ENCODE measurements around the gene NALCN.

Gene NALCN

DNA sequence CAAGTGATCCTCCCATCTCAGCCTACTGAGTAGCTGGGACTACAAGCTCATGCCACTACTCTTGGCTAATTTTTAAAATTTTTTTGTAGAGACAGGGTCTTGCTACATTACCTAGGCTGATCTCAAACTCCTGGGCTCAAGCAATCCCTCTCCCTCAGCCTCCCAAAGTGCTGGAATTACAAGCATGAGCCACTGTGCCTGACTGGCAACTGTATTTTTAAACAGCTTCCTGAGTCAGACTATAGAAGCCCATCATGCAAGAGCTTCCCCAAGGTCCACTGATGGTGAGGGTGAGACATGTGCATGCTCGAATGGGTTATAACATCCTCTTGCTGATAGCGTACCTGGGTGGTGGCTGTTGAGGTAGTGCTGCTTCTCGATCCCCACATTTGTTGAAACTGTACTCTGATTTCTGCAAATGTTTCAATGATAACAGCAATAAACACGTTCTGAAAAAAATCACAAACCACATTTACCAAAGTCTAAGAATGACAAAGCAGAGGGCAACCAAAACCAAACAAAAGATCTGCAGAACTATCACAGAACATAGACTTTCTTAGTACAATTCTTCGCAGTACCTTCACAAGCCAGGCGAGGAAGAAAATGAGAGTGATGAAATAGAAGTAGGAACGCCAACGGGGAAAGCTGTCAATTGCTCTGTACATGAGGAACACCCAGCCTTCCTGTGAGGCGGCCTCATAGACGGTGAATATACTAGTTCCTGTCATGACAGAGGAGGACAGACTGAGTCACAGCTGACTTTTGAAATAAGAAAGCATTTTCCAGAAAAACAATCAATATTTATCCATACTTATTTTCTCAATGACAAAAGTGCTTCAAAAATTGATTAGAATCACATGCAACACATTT, 124.4 kb downstream of the NALCN start:
- no peak overlapping the region for H3K4me3 ChIP-seq (ENCODE audit: low read depth, low read length)

DNA sequence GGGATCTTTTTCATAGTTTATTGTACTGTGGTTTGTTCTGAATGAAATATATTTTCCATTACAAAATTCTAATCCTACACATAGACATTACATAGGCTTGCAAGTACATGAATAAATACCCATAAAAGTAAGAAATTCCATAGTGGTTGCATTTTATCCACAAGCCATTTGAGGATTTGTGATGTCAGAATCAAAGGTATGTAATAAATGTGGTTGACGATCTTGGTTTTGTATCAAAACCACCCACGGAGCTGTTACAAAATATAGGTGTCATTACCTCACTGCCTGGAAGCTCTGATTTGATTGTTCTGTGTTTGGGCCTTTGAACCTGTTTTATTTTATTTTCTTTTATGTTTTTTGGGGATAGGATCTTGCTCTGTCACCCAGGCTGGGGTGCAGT, 125.1 kb downstream of the NALCN start:
- H3K4me3 ChIP-seq (ENCODE audit: low read depth, low read length) = no peak overlapping the region

DNA sequence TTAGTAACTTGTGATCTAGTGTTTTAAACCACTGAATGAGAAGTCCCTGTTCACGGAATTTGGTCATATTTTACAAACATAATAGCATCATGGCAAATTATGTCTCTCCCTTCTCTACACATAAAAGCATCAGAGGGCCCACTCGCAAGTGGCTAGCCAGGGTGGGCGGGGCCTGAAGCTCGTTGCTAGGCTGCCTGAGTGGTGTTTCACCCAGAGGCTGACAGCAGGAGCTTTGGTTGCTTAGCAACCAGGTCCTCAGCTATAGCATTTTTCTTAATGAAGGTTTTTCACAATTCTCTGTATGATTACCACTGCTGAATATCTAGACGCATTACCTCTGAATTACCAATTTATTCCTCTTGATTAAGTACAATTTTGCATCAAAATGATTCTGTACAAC, 126.5 kb downstream of the NALCN start:
- H3K4me3 ChIP-seq (ENCODE audit: low read depth, low read length) = no peak overlapping the region

DNA sequence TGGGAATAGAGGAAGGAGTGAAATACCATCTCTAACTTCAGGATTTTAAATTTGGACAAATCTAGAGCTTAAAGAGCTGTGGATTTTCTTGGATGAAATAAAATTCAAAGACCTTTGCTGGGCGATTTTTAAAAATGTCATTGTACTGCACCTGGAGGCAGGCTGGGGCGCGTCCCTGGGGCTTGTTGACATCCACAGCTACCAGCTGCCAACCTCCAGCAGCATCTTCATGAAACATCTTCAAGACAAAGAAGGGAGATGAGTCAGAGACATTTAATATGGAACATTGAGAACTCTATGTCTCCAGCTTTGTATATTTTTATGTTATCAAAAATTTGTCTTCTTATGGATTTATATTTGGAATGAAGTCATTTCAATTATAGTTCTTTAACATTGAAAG, 132.5 kb downstream of the NALCN start:
- no peak overlapping the region for H3K4me3 ChIP-seq (ENCODE audit: low read depth, low read length)

DNA sequence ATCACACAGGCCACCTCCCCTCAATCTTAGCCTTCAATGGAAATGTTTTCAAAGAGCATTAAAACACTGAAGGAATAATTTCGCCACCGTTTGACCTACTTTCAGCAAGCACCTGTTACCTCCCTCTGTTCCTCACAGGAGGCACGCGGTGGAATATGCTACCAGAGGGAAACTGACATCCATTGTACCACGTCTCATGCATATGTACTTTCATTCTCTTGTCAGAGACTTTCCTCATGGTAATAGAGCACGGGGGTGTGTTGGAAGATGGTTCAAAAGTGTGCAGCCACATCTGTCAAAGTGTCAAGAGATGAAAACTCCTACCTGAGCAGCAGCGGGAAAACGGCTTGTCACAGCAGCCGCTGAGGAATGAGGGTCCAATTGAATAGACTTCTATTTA, 143.4 kb downstream of the NALCN start:
- H3K4me3 ChIP-seq (ENCODE audit: low read depth, low read length) = no peak overlapping the region

DNA sequence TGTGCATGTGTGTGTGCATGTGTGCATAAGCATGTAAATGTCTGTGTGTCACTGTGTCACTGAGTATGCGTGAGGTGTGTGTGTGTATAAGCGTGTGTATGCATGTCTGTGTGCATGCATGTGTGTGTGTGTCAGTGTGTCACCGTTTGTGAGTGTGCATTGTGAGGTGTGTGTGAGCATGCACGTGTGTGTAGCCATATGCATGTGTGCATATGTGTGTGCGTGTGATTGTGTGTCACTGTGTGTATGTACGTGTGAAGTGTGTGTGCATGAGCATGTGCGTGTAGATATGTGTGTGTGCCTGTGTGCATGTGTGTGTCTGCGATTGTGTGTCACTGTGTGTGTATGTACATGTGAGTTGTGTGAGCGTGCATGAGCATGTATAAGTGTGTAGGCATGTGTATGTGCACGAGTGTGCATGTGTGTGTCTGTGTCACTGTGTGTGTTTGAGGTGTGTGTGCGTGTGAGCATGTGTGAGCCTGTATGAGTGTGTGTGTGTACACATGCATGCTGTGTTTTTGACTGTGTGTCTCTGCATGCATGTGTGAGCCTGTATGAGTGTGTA, 144.5 kb downstream of the NALCN start:
- no peak overlapping the region for H3K4me3 ChIP-seq (ENCODE audit: low read depth, low read length)

DNA sequence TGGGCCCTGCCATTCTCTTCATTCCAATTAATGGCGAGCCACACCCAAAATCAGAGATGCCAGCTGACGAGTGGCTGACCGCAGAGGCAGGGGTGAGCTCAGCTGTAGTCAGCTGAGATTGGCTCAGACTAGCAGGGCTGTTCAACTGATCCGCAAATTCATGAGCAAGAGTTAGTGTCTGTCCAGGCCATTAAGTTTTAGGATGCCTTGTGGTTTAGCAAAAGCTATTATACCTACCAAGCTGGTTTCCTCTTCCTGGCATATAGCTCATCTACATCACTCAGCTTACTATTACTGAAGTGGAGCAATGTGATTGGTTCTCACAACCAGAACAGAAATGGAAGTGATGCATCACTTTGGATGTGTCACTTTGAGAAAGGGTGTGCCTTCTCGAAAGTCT, 148.7 kb downstream of the NALCN start:
- H3K4me3 ChIP-seq (ENCODE audit: low read depth, low read length) = no peak overlapping the region

DNA sequence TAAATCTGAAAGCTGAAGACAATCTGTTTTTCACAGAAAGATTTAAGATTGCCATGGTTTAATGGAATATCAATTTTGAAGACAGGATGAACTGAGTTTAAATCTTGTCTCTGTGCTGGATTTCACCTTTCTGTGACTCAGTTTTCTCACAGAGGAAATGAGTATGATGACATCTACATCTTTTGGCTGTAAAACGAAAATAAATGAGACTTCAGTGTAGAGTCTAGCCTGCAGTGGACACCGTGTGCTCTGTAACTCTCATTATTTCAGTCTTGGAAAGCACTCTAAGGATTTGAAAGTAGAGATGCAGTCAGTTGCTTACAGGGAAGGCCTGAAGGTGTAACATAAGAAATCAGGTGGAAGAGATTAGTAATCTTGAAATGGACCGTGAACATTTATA, 150.4 kb downstream of the NALCN start:
- no peak overlapping the region for H3K4me3 ChIP-seq (ENCODE audit: low read depth, low read length)

DNA sequence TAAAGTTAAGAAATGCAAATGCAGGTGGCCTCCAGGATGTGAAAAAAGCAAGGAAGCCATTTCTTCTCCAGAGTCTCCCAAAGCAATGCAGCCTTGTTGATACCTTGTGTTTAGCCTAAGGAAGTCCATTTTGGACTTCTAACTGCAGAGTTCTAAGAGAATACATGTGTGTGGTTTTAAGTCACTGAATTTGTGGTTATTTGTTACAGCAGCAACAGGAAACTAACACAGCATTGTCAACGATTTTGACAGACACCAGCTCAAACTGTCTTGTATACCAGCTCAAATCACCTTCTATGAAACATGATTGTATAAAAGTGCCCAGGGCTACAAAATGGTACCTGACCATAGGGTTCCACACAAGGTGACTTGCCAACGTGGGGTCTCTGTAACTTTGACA, 151.4 kb downstream of the NALCN start:
- no peak overlapping the region for H3K4me3 ChIP-seq (ENCODE audit: low read depth, low read length)

DNA sequence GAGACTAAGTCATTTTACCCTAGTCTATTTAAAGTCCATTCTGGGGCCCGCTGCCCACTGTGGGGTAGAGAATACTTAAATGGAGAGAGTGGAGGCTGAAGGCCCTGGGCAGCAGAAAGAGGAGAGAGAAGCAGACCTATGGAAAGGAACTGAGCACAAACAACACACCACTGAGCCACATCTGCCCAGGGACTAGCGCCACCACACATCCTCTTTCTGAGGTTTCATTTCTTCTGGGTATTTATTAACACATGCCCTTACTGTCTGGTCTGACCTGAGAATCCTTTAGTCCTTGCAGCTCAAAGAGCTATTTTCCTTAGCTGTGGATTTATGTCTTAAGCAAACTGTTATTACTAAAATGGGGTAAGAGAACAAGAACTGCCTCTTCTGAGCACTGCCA, 154.0 kb downstream of the NALCN start:
- no peak overlapping the region for H3K4me3 ChIP-seq (ENCODE audit: low read depth, low read length)

DNA sequence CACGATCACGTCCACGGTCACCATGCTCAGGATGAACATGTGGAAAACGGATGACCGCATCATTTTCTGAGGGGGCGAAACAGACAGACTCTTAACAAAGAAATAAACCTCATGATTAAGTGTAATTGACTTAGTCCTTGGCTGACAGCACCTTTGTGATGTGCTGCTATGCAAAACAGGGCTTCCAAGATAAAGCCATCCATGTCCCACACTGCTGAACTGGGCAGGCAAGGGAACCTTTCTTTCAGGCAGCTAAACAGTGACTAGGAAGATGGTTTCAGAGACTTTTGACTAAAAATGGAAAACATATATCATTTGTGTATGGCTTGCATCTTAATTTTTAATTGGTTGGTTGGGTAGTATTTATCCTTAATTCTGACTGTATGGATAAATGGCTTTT, 157.8 kb downstream of the NALCN start:
- no peak overlapping the region for H3K4me3 ChIP-seq (ENCODE audit: low read depth, low read length)

DNA sequence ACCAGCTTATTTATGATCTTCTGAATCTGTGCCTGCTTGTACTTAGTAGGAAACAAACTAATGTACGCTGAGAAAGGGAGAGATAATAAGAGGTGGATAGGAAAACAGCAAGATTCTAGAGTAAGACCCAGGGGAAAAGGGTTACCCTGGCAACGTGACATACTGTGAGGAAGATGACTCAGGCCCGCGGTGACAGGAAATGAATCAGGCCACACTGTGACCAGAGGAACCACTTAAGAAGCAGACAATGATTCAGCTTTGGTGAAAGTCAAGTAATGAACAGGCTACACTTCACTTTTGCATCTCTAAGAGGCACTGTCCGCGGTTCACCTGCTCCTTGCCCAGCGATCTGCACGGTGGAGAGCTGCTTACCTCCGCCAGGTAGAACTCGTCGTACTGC, 158.2 kb downstream of the NALCN start:
- no peak overlapping the region for H3K4me3 ChIP-seq (ENCODE audit: low read depth, low read length)

DNA sequence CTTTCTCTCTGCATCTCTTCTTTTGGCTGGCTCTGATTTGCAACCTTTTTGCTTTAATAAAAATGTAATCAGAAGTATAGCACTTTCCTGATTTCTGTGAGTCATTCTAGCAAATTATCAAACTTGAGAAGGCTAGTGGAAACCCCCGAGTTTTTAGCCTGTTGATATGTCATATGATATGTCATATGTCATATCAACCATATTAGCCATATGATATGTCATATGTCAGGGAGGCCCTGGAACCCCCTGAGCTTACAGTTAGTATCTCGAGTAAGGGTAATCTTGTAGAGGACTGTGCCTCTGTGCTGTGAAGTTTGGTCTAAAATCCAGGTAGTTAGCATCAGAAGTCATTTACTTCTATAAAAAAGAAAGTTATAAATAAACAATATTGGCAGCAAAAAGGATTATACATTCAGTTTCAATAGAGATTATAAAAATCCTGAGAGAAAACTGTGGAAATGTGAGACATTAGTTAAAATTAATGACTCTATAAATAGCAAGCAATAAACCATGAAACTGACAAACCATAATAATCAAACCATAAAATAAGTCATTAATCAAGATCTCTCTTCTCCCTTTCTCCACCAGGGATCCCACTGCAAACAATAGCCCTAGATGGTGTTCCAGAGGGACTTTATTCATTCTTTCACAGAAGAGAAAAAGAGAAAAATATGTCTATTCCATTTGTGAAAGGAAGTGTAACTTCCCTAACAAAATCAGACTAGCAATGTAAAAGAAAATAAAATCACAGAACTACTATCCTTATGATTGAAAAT, 167.4 kb downstream of the NALCN start:
- no peak overlapping the region for H3K4me3 ChIP-seq (ENCODE audit: low read depth, low read length)

DNA sequence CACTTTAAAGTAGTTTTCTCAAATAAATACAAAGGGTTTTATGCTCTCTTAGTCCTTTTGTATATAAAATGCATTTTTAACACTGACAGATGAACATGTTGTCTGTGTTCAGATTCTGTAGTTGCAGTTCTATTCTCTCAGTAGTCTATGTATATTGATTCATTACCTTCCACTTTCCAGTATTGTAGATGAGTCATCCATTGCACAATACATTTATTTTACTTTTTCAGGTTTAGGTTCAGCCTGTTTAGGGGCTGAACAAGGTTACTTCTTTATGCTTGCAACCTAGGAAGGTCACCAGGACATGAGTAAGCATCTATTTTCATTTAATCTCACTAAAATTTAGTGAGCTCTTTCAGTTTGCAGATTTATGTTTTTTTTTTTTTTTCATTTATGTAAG, 173.6 kb downstream of the NALCN start:
- H3K4me3 ChIP-seq (ENCODE audit: low read depth, low read length) = no peak overlapping the region

DNA sequence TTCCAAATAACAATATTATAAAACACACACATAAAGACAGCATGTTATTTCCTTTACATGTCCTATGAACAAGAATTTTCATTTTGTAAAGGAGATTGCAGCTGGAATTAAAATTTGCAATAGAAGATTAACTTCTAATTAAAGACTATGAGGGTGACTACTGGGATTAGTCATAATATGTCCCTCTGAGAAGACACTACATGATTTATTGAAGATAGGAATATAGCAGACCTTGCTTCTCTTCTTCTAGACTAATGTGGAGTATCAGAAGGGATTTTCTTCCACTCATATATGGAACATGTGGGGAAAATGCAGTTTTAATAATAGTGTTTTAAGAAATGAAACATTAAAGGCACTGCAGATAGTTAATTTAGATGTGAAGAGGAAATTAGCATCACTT, 177.8 kb downstream of the NALCN start:
- no peak overlapping the region for H3K4me3 ChIP-seq (ENCODE audit: low read depth, low read length)

DNA sequence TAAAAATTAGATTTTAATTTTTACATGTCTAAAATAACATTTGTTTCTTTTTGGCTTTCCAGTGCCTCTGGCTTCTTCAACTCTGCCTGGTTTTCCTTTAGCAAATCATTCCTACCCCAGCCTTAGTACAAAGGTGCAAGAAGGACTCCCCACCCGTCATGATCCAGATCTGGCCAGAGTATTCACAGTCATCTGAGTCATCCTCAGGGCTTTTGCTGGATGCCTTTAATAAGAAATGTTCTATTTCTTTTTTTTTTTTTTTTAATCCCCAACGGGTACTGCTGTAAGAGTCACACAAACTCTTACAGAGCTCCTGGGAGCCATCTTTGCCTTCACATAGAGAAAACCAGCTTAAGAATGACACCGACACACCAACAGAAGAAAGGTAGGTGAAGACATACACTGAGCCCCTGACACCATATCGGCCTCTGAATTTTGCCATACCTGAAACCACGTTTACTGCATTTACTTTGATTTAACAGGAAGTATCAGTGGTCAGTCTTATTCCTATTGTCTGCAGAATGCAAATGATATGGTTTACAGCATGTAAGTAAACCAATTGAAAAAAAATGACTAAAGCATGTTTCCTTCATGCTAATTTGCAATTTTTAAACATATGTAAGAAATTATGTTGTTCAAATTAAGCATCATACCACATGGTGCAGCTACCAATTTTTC, 184.4 kb downstream of the NALCN start:
- H3K4me3 ChIP-seq (ENCODE audit: low read depth, low read length) = no peak overlapping the region

DNA sequence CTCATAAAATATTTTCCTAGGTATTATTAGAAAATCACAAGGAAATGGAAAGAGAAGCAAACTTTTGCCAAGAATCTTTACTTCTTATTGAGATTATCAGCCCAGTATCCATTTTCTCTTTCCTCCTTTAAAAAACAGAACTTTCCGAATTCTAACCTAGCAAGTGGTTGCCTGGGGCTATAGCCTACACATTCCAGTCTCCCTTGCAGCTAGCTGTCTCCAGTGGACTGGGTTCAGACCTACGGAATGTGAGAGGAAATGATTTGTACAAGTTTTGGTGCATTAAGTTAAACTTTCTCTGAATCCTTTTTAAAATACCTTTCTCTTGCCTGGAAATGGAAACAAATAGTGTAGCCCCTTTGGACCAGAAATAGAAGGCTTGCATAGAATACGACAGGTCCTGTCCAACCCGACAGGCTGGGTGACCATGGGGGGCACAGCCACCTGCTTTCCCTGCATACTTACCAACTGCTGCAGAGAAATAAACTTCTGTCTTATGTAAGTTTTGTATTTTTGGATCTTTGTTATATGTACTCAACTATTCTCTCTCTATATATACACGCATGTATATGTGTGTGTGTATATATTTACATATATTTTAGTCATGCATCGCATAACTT, 185.9 kb downstream of the NALCN start:
- no peak overlapping the region for H3K4me3 ChIP-seq (ENCODE audit: low read depth, low read length)

DNA sequence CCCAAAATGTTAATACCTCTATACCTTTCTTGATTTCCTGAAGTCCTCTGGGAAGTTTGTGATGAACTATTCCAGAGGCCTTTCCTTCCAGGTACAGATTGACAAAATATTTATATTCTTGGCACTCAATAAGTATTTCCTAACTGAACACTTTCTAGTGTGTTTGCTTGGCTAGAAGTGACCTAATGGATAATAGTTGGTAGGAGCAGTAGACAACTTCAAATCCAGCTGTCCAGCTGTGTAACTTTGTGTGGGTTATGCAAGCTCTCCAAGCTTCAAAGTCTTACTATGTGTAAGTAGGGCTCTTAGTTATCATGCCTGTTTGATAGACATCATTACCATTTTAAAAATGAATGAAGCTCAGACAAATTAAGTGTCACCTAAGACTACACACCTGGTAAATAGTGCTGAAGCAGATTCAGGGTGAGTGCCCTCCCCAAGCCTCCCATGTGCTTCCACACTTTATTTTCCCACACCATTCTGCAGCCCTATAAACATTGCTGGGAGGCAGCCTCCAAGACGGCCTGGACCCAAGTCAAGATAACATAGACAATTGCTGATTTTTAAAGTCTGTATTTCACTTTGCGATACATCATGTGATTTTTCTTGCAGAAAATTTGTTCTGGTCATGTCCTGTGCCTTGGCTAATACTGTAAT, 196.6 kb downstream of the NALCN start:
- H3K4me3 ChIP-seq (ENCODE audit: low read depth, low read length) = no peak overlapping the region

DNA sequence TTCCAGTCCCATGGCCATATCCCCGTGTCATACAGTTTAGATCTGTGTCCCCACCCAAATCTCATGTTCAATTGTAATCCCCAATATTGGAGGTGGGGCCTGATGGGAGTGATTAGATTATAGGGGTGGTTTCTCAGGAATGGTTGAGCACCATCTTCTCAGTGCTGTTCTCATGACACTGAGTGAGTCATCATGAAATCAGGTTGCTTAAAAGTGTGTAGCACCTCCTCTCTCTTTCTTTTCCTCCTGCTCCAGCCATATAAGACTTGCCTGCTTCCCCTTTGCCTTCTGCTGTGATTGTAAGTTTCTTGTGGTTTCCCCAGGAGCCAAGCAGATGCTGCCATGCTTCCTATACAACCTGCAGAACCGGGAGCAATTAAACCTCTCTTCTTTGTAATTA, 197.8 kb downstream of the NALCN start:
- no peak overlapping the region for H3K4me3 ChIP-seq (ENCODE audit: low read depth, low read length)

DNA sequence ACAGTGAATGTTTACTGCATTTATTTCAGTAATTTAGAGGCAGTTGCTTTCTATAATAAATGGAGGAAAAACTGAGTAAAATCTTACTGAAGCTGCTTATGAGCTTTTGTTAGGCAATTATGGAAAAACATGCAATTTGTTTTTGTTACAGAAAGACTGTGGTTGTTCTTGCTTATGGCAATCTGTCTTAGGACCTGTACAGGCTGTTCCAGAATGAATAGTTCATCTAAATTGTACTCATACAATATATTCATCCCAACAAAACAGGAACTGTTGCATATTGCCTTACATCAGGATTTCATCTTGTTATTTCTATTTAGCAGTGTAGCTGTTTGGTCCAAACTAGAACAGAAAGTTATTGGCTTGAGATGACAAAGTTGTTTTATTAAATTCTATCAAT, 199.2 kb downstream of the NALCN start:
- H3K4me3 ChIP-seq (ENCODE audit: low read depth, low read length) = no peak overlapping the region

DNA sequence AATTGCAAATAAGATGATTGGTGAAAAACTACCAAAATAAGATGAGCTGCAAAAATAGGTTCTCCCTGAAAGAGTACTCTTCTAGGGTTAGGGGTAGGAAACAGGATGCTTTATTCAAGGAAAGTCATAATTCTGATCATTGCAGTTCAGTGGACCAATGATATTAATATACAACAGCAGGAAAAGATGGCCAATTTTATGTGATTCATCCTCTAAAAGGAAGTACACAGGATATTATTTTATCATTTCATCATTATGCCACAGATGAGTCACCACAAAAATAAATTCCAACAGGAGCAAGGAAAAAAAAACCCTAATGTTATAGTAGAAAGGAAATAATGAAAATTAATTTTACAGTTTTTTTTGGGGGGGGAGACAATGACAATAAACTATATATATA, 205.0 kb downstream of the NALCN start:
- H3K4me3 ChIP-seq (ENCODE audit: low read depth, low read length) = no peak overlapping the region

Data from iPS-11a (cell line).